Omental fat pad (tissue), 4 donors: Measurements from ENCODE around the gene RUVBL1. TPM values are rescaled to one million over a fixed set of nuclear protein-coding genes. Genes with fewer than 3 reads are reported as not detected.

Source experiments
- ATAC-seq: fragments of 150-250 bp; one replicate; pipeline ENCODE4 v1.9.1; 2016; ENCODE audit warnings: mild to moderate bottlenecking, moderate library complexity; ENCODE audit not compliant: low FRiP score
- DNase-seq: peaks from one replicate; pipeline ENCODE4 v3.0.0-alpha.2; 2019; ENCODE audit warnings: low spot score
- total RNA-seq, 4 donors: library from RNA; depleted of rRNA; stranded (reverse); fragments of >200 nt; gene quantifications; one replicate each; pipeline ENCODE4 v1.1.0, GENCODE V29; 2016
- TF ChIP-seq, protein P1 (sequence below), 3 donors: fragments of 450-650 bp; IDR thresholded peaks; one replicate each; pipeline ENCODE4 v1.5.1; 2016 to 2017; ENCODE audit warnings: antibody characterized with exemption in 3 of 3, mild to moderate bottlenecking in 3 of 3, moderate library complexity in 2 of 3

RUVBL1 gene
- total RNA-seq, 4 donors from 2014 or later: 27.1 to 36.8 (median 30.0) TPM

DNA sequence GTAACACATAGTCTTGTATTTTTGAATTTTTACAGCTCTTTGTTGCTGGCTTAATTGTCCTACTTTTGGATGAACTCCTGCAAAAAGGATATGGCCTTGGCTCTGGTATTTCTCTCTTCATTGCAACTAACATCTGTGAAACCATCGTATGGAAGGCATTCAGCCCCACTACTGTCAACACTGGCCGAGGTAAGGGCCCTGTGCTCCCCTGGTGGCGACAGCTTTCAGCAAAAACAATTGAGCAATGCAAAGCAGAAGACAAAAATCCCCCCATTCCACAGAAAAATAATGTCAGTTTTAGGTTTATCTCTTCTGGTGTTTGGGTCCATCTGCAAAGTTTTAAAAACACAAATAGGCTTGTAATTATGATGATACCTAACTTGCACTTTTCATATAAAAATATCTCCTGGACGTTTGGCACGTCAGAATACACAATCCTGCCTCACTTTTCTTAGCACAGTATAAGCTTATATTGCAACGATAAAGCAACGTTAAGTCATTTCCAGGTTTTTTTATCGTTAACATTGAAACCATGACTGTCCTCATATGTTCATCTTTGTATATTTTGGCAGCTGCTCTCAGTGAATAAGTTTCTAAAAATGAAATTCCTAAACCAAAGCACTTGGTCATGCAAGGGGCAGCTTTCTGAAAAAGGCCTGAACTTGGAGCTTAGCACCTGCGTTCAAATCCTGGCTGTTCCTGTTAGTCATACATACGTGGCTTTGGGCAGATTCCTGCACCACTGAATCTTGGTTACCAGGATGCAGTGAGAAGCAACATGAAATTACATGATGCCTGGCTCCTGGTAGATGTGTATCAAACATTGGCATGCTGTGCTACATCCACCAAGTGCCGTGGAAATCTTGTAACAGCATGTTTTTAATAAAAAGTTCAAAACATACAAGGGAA, 62.9 kb downstream of the RUVBL1 start:
- TF ChIP-seq, protein P1, sequence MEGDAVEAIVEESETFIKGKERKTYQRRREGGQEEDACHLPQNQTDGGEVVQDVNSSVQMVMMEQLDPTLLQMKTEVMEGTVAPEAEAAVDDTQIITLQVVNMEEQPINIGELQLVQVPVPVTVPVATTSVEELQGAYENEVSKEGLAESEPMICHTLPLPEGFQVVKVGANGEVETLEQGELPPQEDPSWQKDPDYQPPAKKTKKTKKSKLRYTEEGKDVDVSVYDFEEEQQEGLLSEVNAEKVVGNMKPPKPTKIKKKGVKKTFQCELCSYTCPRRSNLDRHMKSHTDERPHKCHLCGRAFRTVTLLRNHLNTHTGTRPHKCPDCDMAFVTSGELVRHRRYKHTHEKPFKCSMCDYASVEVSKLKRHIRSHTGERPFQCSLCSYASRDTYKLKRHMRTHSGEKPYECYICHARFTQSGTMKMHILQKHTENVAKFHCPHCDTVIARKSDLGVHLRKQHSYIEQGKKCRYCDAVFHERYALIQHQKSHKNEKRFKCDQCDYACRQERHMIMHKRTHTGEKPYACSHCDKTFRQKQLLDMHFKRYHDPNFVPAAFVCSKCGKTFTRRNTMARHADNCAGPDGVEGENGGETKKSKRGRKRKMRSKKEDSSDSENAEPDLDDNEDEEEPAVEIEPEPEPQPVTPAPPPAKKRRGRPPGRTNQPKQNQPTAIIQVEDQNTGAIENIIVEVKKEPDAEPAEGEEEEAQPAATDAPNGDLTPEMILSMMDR (IDR thresholded peaks at IDR 0.05): no peak
- ATAC-seq (no peak), DNase-seq (no peak)

DNA sequence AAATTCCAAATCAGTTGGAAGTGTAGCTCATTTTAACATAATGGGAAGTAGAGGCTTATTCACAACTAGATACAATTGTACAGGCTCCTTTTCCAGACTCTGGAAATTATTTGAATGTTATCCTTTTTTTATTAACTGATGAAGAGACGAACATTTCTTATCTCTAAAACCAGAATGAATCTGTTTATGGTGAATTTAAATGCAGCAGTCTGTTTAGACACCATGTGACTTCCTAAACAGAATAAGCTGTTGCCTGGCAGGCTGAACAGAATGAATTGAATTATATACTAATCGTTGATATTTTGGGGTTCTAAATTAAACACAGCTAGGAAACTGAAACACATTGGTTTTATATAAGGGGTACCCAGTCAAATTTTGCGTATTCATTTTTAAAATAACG, 67.4 kb downstream of the RUVBL1 start:
- ATAC-seq (no peak), DNase-seq (no peak)
- TF ChIP-seq, protein P1 (IDR thresholded peaks at IDR 0.05): no peak

DNA sequence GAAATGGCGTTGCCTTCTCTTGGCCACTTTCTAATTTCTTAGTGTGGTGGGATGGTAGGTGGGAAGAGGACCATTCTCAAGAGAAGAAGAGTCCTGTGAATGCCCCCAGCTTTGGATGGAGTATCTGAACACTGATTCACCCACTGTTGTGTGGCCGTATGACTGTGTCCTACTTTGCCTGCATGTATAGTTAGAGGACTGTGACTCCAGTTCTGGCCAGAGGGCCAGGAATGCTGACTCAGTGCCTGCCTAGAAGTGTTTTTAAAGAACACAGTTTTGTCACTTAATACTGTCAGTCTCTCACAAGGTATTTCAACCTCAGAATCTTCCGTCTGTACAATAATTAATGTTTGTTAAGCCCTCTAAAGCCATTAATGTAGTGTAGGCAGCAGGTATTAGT, 69.2 kb downstream of the RUVBL1 start:
- ATAC-seq: no peak
- DNase-seq: no peak
- TF ChIP-seq, protein P1 (IDR thresholded peaks at IDR 0.05): no peak

DNA sequence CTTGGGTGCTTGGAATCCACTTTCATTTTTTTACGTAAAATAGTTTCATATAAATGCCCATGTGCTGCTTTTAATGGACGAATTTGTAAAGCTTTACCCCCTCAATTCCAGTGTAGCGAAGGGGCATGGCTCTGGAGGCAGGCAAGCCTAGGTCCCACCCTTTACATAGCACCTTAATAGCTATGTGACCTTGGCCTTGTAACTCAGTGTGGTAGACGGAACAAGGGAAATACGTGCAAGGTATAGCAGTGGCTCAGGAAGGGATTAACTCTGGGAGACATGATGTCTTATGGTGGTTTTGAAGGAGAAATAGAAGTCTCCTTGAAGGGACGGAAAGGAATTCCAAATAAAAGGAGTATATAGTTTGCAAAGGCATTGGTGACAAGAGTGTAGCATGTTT, 70.0 kb downstream of the RUVBL1 start:
- no peak for ATAC-seq
- TF ChIP-seq, protein P1 (IDR thresholded peaks at IDR 0.05): no peak
- no peak for DNase-seq

DNA sequence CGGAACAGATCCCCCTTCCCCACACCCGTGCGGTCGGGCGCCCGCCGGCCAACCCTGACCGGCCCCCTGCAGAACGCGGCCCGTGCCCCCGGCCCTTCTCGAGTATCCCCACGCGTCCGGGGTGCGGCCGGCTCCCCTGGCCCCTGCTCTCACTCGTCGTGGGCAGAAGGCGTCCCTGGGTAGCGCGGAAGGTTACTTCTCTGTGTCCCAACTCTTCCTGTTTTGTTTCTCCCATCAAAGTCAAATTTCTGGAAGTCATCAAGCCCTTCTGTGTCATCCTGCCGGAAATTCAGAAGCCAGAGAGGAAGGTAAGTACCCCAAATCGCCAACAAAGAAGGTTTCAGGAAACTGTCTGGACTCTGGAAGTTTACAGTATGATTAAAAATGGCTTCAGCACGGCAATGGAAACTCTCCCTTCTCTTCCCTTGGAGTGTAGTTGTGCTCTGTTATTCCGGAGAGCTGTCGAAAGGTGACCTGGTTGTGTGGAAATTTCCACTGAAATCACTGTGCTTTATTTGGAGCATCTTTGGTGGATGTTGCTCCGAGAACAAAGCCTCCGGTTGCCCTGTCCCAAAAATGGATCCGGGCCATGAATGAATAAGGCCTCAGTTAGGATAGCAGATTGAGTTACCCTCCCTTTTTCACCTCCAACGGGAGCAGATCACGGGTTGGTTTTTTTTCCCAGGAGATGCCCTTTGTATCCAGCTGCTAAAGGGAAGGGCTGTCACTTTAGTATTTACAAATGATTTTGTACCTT, 70.8 kb downstream of the RUVBL1 start:
- TF ChIP-seq, protein P1 (IDR thresholded peaks at IDR 0.05): no peak
- DNase-seq (no peak), ATAC-seq (no peak)

DNA sequence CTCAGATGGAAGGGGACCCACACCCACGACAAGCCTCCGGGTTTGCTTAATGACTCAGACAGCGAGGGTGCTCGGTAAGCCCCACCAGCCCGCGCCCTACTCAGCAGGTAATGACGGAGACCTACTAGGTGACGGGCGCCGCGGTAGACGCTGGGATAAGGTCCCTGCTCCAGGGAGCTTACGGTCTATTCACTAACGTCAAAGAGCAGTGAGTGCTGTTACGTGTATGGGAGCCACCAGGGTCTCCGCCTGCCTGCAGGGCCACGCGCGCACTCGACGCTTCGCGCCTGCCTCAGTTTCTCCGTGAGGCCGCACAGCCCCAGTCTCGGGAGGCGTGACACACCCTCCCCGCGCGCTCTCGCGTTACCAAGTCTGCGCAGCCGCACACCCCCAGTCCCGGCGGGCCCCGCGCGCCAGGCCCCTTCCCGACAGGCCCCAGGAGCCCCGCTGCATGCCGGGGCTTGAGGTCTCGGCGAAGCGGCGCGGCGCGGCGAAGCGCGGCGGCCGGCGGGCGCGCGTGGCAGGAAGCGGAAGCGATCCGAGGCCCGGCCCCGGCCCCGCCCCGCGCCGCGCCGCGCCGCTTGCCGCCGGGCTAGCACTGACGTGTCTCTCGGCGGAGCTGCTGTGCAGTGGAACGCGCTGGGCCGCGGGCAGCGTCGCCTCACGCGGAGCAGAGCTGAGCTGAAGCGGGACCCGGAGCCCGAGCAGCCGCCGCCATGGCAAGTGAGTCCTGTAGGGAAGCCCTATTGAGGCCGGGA, 71.6 kb downstream of the RUVBL1 start, which contains the start of gene SEC61A1:
Gene SEC61A1 (plus strand): TSS at position 601 of the 758 bp plus-strand sequence. CDS start 116 bp downstream, at position 717.
- DNase-seq (peak; percentile 70), ATAC-seq (peak; percentile 99)
- TF ChIP-seq, protein P1 (IDR thresholded peaks at IDR 0.05): no peak
